ENCODE measurements around the gene AFAP1L1.
"Not testable (repeated sequence)": the region's sequence is repeated elsewhere in the genome, so short reads cannot be mapped to it uniquely, and the experiment has no call there.

Gene AFAP1L1

GRCh38 chr5:149388498-149389190 is 117.0 kb downstream of the AFAP1L1 start:
- TF ChIP-seq ZNF384 (IDR thresholded peaks at IDR 0.05): no peak
- no peak for TF ChIP-seq ELF4 (IDR thresholded peaks at IDR 0.05)
- TF ChIP-seq SUZ12 (IDR thresholded peaks at IDR 0.05): no peak
- no peak for TF ChIP-seq TARDBP (IDR thresholded peaks at IDR 0.05)
- no peak for TF ChIP-seq FOXA1 (IDR thresholded peaks at IDR 0.05)
- TF ChIP-seq, protein P1, sequence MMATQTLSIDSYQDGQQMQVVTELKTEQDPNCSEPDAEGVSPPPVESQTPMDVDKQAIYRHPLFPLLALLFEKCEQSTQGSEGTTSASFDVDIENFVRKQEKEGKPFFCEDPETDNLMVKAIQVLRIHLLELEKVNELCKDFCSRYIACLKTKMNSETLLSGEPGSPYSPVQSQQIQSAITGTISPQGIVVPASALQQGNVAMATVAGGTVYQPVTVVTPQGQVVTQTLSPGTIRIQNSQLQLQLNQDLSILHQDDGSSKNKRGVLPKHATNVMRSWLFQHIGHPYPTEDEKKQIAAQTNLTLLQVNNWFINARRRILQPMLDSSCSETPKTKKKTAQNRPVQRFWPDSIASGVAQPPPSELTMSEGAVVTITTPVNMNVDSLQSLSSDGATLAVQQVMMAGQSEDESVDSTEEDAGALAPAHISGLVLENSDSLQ (IDR thresholded peaks at IDR 0.05): no peak
- no peak for TF ChIP-seq CTBP1 (IDR thresholded peaks at IDR 0.05; ENCODE audit: borderline replicate concordance)
- TF ChIP-seq ARNT (IDR thresholded peaks at IDR 0.05): no peak
- no peak for TF ChIP-seq HDGF (IDR thresholded peaks at IDR 0.05; ENCODE audit: borderline replicate concordance)
- no peak for TF ChIP-seq LEF1 (IDR thresholded peaks at IDR 0.05; ENCODE audit: borderline replicate concordance)
- TF ChIP-seq L3MBTL2 (conservative IDR thresholded peaks at IDR 0.05): no peak
- TF ChIP-seq FOXM1 (IDR thresholded peaks at IDR 0.05; ENCODE audit: borderline replicate concordance): no peak
- no peak for TF ChIP-seq BHLHE40 (IDR thresholded peaks at IDR 0.05; ENCODE audit: borderline replicate concordance)
- TF ChIP-seq FOXK2 (IDR thresholded peaks at IDR 0.05): no peak
- TF ChIP-seq SP1 (IDR thresholded peaks at IDR 0.05): no peak
- no peak for TF ChIP-seq NFRKB (IDR thresholded peaks at IDR 0.05)
- ChIA-PET POLR2A (no interaction called here), CTCF (interaction anchor here (1.4 kb wide), 1 partner anchor 45 kb away, joined by 3 read pairs; no protein-coding TSS in a partner anchor)
- DNase-seq (ENCODE audit: extremely low spot score): no peak

GRCh38 chr5:149389552-149390495 is 118.2 kb downstream of the AFAP1L1 start:
- ChIA-PET POLR2A (no interaction called here), CTCF (interaction anchor here (0.7 to 1.4 kb wide), 5 partner anchors 8 to 45 kb away, joined by 3 to 4 read pairs (median 3); no protein-coding TSS in a partner anchor)
- TF ChIP-seq ARNT (IDR thresholded peaks at IDR 0.05): no peak
- TF ChIP-seq L3MBTL2 (conservative IDR thresholded peaks at IDR 0.05): no peak
- no peak for TF ChIP-seq FOXM1 (IDR thresholded peaks at IDR 0.05; ENCODE audit: borderline replicate concordance)
- no peak for TF ChIP-seq TARDBP (IDR thresholded peaks at IDR 0.05)
- TF ChIP-seq FOXK2 (IDR thresholded peaks at IDR 0.05): no peak
- no peak for TF ChIP-seq SUZ12 (IDR thresholded peaks at IDR 0.05)
- no peak for TF ChIP-seq HDGF (IDR thresholded peaks at IDR 0.05; ENCODE audit: borderline replicate concordance)
- TF ChIP-seq NFRKB (IDR thresholded peaks at IDR 0.05): no peak
- TF ChIP-seq LEF1 (IDR thresholded peaks at IDR 0.05; ENCODE audit: borderline replicate concordance): no peak
- TF ChIP-seq SP1 (IDR thresholded peaks at IDR 0.05): no peak
- TF ChIP-seq BHLHE40 (IDR thresholded peaks at IDR 0.05; ENCODE audit: borderline replicate concordance): no peak
- no peak for TF ChIP-seq ELF4 (IDR thresholded peaks at IDR 0.05)
- no peak for TF ChIP-seq CTBP1 (IDR thresholded peaks at IDR 0.05; ENCODE audit: borderline replicate concordance)
- TF ChIP-seq, protein P1 (IDR thresholded peaks at IDR 0.05): no peak
- TF ChIP-seq FOXA1 (IDR thresholded peaks at IDR 0.05): no peak
- no peak for TF ChIP-seq ZNF384 (IDR thresholded peaks at IDR 0.05)
- DNase-seq (ENCODE audit: extremely low spot score): no peak

- DNase-seq (ENCODE audit: extremely low spot score); POLR2A ChIA-PET: not testable (repeated sequence)
- CTCF ChIA-PET: interaction anchor here (0.7 to 1.2 kb wide), 2 partner anchors 11 to 43 kb away, joined by 3 read pairs; no protein-coding TSS in a partner anchor
Measured at GRCh38 chr5:149391076-149391475, 119.4 kb downstream of the AFAP1L1 start.
